Astrocyte (in vitro differentiated cells and primary cell): ENCODE results near the gene CSNK1A1L. TPM values are rescaled to one million over a fixed set of nuclear protein-coding genes. Genes with fewer than 3 reads are reported as not detected.

Experiments used
- DNase-seq: peaks from one replicate; pipeline ENCODE4 v3.0.0-alpha.2; 2010; ENCODE audit warnings: low read depth
- FAIRE-seq: peaks from 2 replicates; lab custom pipeline; 2011; peaks lifted over from hg19 to GRCh38; lab: Jason Lieb, UNC
- H2AFZ ChIP-seq: 2 replicates; pipeline ENCODE4 v1.6.0; 2012; ENCODE audit warnings: low read depth, low read length, inconsistent platforms
- H3K27ac ChIP-seq: 2 replicates; pipeline ENCODE4 v1.5.1; 2011; ENCODE audit warnings: low read depth, low read length, inconsistent platforms
- H3K27me3 ChIP-seq: 2 replicates; pipeline ENCODE4 v1.6.0; 2011; ENCODE audit warnings: low read length, inconsistent platforms; ENCODE audit not compliant: insufficient read depth
- H3K36me3 ChIP-seq: 2 replicates; pipeline ENCODE4 v1.5.1; 2011; ENCODE audit warnings: low read length, inconsistent platforms; ENCODE audit not compliant: insufficient read depth
- H3K4me1 ChIP-seq: 2 replicates; pipeline ENCODE4 v1.5.1; 2011; ENCODE audit warnings: low read length, inconsistent platforms; ENCODE audit not compliant: insufficient read depth
- H3K4me2 ChIP-seq: 2 replicates; pipeline ENCODE4 v1.6.0; 2012; ENCODE audit warnings: low read length, inconsistent platforms
- H3K4me3 ChIP-seq: 2 replicates; pipeline ENCODE4 v1.5.1; 2011; ENCODE audit warnings: low read depth, mild to moderate bottlenecking, low read length, inconsistent platforms; ENCODE audit not compliant: insufficient read depth
- H3K79me2 ChIP-seq: 2 replicates; pipeline ENCODE4 v1.6.0; 2012; ENCODE audit warnings: mild to moderate bottlenecking, low read length, inconsistent platforms; ENCODE audit not compliant: insufficient read depth
- H3K9ac ChIP-seq: 2 replicates; pipeline ENCODE4 v1.6.0; 2012; ENCODE audit warnings: mild to moderate bottlenecking, low read length, inconsistent platforms
- H3K9me3 ChIP-seq: 2 replicates; pipeline ENCODE4 v1.5.1; 2012; ENCODE audit warnings: low read depth, mild to moderate bottlenecking, low read length, inconsistent platforms; ENCODE audit not compliant: insufficient read depth
- H4K20me1 ChIP-seq: 2 replicates; pipeline ENCODE4 v1.6.0; 2012; ENCODE audit warnings: low read length, inconsistent platforms; ENCODE audit not compliant: insufficient read depth
- H3K27ac Mint-ChIP-seq: one replicate; pipeline ENCODE4 v1.8.0; 2021; ENCODE audit warnings: mild to moderate bottlenecking, mixed read lengths; ENCODE audit not compliant: unreplicated experiment
- H3K27me3 Mint-ChIP-seq: one replicate; pipeline ENCODE4 v1.8.0; 2021; ENCODE audit warnings: low read depth, mixed read lengths; ENCODE audit not compliant: unreplicated experiment
- H3K36me3 Mint-ChIP-seq: one replicate; pipeline ENCODE4 v1.8.0; 2021; ENCODE audit warnings: low read depth, mixed read lengths; ENCODE audit not compliant: unreplicated experiment
- H3K4me1 Mint-ChIP-seq: one replicate; pipeline ENCODE4 v1.8.0; 2021; ENCODE audit warnings: low read depth, mixed read lengths; ENCODE audit not compliant: unreplicated experiment
- H3K4me3 Mint-ChIP-seq: one replicate; pipeline ENCODE4 v1.8.0; 2021; ENCODE audit warnings: mild to moderate bottlenecking, moderate library complexity, mixed read lengths; ENCODE audit not compliant: unreplicated experiment
- H3K9me3 Mint-ChIP-seq: one replicate; pipeline ENCODE4 v1.8.0; 2021; ENCODE audit warnings: mild to moderate bottlenecking, mixed read lengths; ENCODE audit not compliant: unreplicated experiment
- CTCF ChIP-seq: IDR thresholded peaks from 2 replicates; pipeline ENCODE4 v1.5.1; 2011; ENCODE audit warnings: low read depth, mild to moderate bottlenecking, inconsistent platforms, low read length, moderate library complexity; ENCODE audit not compliant: insufficient read depth
- EZH2 ChIP-seq: IDR thresholded peaks from 2 replicates; pipeline ENCODE4 v1.6.1; 2012; ENCODE audit warnings: mild to moderate bottlenecking, low read length, inconsistent platforms; ENCODE audit not compliant: insufficient read depth
- total RNA-seq: library from RNA; stranded (reverse); gene quantifications from 2 replicates; pipeline ENCODE4 v1.2.1, GENCODE V29; 2021

CSNK1A1L gene
- total RNA-seq, 1 donor from 2014 or later, result not detected

DNA sequence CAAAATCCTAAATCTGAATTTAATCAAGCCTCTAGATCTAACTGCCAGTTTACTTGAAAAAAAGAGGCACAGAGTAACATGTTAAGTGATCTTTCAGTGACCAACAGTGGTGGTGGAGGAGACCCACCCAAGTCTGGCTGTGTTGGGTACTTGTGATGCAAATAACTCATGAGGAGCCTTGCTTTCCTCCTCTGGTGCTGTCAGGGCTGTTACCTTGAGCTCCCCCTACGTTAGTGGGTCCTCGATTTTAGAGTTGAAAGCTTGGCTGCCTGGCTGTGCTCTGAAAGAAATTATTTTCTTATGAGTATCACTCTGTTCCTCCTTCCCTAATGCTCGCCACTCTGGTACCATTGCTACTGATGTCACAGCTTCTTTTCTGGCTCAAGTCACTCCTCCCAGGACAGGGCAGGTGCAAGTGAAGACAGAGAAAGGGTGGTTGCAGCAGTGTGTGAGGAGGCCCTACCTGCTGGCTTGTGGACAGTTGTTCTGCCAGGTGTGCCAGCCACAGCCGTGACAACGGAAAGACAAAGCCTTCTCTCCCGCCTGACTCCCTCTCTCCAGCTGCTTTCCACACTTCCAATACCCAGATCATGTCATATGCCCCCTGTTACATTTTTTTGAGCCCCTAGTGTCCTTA, 39.5 kb downstream of the CSNK1A1L start:
- H2AFZ ChIP-seq, result no peak overlapping the region
- DNase-seq (no peak), FAIRE-seq (no peak)

DNA sequence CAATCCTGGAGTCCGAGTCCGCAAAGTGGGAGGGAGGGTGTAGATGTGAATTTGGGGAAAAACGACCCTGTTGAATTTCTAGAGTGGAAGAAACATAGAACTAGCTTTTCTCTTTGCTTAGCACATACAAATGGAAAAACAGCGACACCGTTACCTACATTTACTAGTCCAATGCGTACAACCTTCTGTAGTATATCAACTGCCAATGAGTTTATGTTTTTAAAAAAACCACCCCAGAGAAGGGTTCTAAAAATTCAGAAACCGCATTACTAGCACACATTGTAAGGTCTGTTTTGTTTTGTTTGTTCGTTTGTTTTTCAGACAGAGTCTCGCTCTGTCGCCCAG, 45.6 kb downstream of the CSNK1A1L start:
- peak overlapping the region; percentile 53 for H3K27ac Mint-ChIP-seq
- no peaks in the 10 kb centered on the region for H3K27me3 ChIP-seq
- no peaks in the 10 kb centered on the region for H3K9me3 ChIP-seq
- TF ChIP-seq CTCF, result no peak
- TF ChIP-seq EZH2, result no peak
- H3K79me2 ChIP-seq, result peaks cover 39% of the 10 kb centered on the region
- no peaks in the 10 kb centered on the region for H3K27me3 Mint-ChIP-seq
- H3K4me3 Mint-ChIP-seq, result peak overlapping the region; percentile 98
- H2AFZ ChIP-seq, result peak overlapping the region; percentile 71
- peaks cover 4% of the 10 kb centered on the region for H4K20me1 ChIP-seq
- peak overlapping the region; percentile 97 for H3K4me3 ChIP-seq
- peaks cover 4% of the 10 kb centered on the region for H3K4me1 ChIP-seq
- H3K27ac ChIP-seq, result no peak overlapping the region
- peaks cover 8% of the 10 kb centered on the region for H3K36me3 Mint-ChIP-seq
- peak overlapping the region; percentile 95 for H3K9ac ChIP-seq
- FAIRE-seq (no peak), DNase-seq (no peak)
- peaks cover 3% of the 10 kb centered on the region for H3K36me3 ChIP-seq
- peak overlapping the region; percentile 87 for H3K4me2 ChIP-seq
- H3K9me3 Mint-ChIP-seq, result peaks cover 5% of the 10 kb centered on the region
- peaks cover 6% of the 10 kb centered on the region for H3K4me1 Mint-ChIP-seq

More for the DNA sequence above, 39.5 kb downstream of the CSNK1A1L start:
- H3K9me3 Mint-ChIP-seq, result no peaks in the 10 kb centered on the region
- no peak overlapping the region for H3K9ac ChIP-seq
- peaks cover 5% of the 10 kb centered on the region for H3K27me3 Mint-ChIP-seq
- no peak overlapping the region for H3K4me2 ChIP-seq
- H3K36me3 ChIP-seq, result no peaks in the 10 kb centered on the region
- no peaks in the 10 kb centered on the region for H3K9me3 ChIP-seq
- H3K4me3 Mint-ChIP-seq, result no peak overlapping the region
- no peaks in the 10 kb centered on the region for H3K36me3 Mint-ChIP-seq
- H3K4me1 ChIP-seq, result no peaks in the 10 kb centered on the region
- no peaks in the 10 kb centered on the region for H3K4me1 Mint-ChIP-seq
- H3K27ac ChIP-seq, result no peak overlapping the region
- H3K4me3 ChIP-seq, result no peak overlapping the region
- TF ChIP-seq EZH2 (no peak), CTCF (no peak)
- H3K79me2 ChIP-seq, result no peaks in the 10 kb centered on the region
- H3K27me3 ChIP-seq, result no peaks in the 10 kb centered on the region
- H3K27ac Mint-ChIP-seq, result no peak overlapping the region
- H4K20me1 ChIP-seq, result no peaks in the 10 kb centered on the region
